BJ (cell line): Measurements from ENCODE around the gene KRT8. TPM values are rescaled to one million over a fixed set of nuclear protein-coding genes. Genes with fewer than 3 reads are reported as not detected.

Experiments
- CTCF ChIA-PET: fragments of 350-600 bp; formaldehyde crosslinking; extraction: SDS; loops from one replicate; lab custom pipeline; 2021; ENCODE audit warnings: antibody characterized with exemption, inconsistent platforms; lab: Yijun Ruan, JAX
- POLR2A ChIA-PET: fragments of 300-600 bp; sonication (Branson Sonifier 250); formaldehyde crosslinking; extraction: SDS; loops from one replicate; lab custom pipeline; 2021; ENCODE audit warnings: antibody characterized with exemption; lab: Charles Lee
- DNase-seq: peaks from one replicate; pipeline ENCODE4 v3.0.0-alpha.2; 2011; ENCODE audit warnings: low read depth
- H3K27me3 ChIP-seq: 2 replicates; pipeline ENCODE4 v1.6.0; 2011; ENCODE audit warnings: low read length; ENCODE audit not compliant: control insufficient read depth, insufficient read depth
- H3K36me3 ChIP-seq: 2 replicates; pipeline ENCODE4 v1.5.1; 2011; ENCODE audit warnings: low read length; ENCODE audit not compliant: control insufficient read depth, insufficient read depth
- H3K4me3 ChIP-seq: 2 replicates; pipeline ENCODE4 v1.5.1; 2011; ENCODE audit warnings: low read depth, mild to moderate bottlenecking, control low read depth, low read length
- CTCF ChIP-seq: IDR thresholded peaks from 2 replicates; pipeline ENCODE4 v1.5.1; 2011; ENCODE audit warnings: low read depth, mild to moderate bottlenecking, control low read depth, inconsistent platforms, low read length, moderate library complexity; ENCODE audit not compliant: insufficient read depth
- polyA plus RNA-seq: library from polyadenylated mRNA; depleted of rRNA; stranded (reverse); fragments of >200 nt; gene quantifications from 2 replicates; pipeline ENCODE4 v1.2.3, GENCODE V29; 2011

KRT8 gene
- polyA plus RNA-seq, 1 experiment: 41.6 TPM

GRCh38 chr12:52865090-52865944, 39.6 kb downstream of the KRT8 start:
- ChIA-PET POLR2A (interaction anchor here (0.5 kb wide), 1 partner anchor 390 kb away, joined by 3 read pairs; no protein-coding TSS in a partner anchor), CTCF (interaction anchor here (0.6 to 2.3 kb wide), 43 partner anchors 9 to 725 kb away, joined by 3 to 44 read pairs (median 4); partner anchors contain the start of gene KRT84)

GRCh38 chr12:52862023-52862422, 42.9 kb downstream of the KRT8 start:
- no peak overlapping the region for H3K4me3 ChIP-seq
- ChIA-PET CTCF (interaction anchor here (1.3 to 1.7 kb wide), 2 partner anchors 15 to 280 kb away, joined by 3 to 4 read pairs; no protein-coding TSS in a partner anchor), POLR2A (no interaction called here)
- no peaks in the 10 kb centered on the region for H3K27me3 ChIP-seq
- no peak for TF ChIP-seq CTCF
- no peak for DNase-seq
- H3K36me3 ChIP-seq: no peaks in the 10 kb centered on the region

More at GRCh38 chr12:52865090-52865944, 39.6 kb downstream of the KRT8 start:
- no peak for DNase-seq
- Histone ChIP-seq H3K27me3 (no peaks in the 10 kb centered on the region), H3K36me3 (no peaks in the 10 kb centered on the region), H3K4me3 (no peak overlapping the region)
- peak; percentile 96 for TF ChIP-seq CTCF

GRCh38 chr12:52861511-52861910, 43.4 kb downstream of the KRT8 start:
- ChIA-PET POLR2A (no interaction called here), CTCF (interaction anchor here (1.3 to 1.7 kb wide), 2 partner anchors 15 to 279 kb away, joined by 3 to 4 read pairs; no protein-coding TSS in a partner anchor)
- no peak overlapping the region for H3K4me3 ChIP-seq
- DNase-seq: no peak
- no peaks in the 10 kb centered on the region for H3K36me3 ChIP-seq
- no peaks in the 10 kb centered on the region for H3K27me3 ChIP-seq
- no peak for TF ChIP-seq CTCF

- no peaks in the 10 kb centered on the region for H3K36me3 ChIP-seq
- no peaks in the 10 kb centered on the region for H3K27me3 ChIP-seq
- ChIA-PET POLR2A (interaction anchor here (0.6 kb wide), 1 partner anchor 154 kb away, joined by 3 read pairs; no protein-coding TSS in a partner anchor), CTCF (interaction anchor here (1.1 kb wide), 2 partner anchors 277 to 717 kb away, joined by 3 read pairs; no protein-coding TSS in a partner anchor)
- H3K4me3 ChIP-seq: no peak overlapping the region
- no peak for TF ChIP-seq CTCF
- DNase-seq: no peak
These were observed 44.6 kb downstream of the KRT8 start for GRCh38 chr12:52860102-52860823.

- ChIA-PET POLR2A (no interaction called here), CTCF (no interaction called here)
- no peak for TF ChIP-seq CTCF
These were observed 47.4 kb downstream of the KRT8 start for GRCh38 chr12:52857500-52857899.

More at GRCh38 chr12:52857500-52857899, 47.4 kb downstream of the KRT8 start:
- Histone ChIP-seq H3K36me3 (no peaks in the 10 kb centered on the region), H3K27me3 (peaks cover 1% of the 10 kb centered on the region; the same call in 1 of the 2 replicates), H3K4me3 (no peak overlapping the region)
- DNase-seq: no peak
